ENCODE measurements around the gene ZNF154. TPM values are rescaled to one million over a fixed set of nuclear protein-coding genes. Genes with fewer than 3 reads are reported as not detected.

Gene ZNF154
- total RNA-seq, 4 donors from 2014 or later = 0.49 to 2.8 (median 0.97) TPM

DNA sequence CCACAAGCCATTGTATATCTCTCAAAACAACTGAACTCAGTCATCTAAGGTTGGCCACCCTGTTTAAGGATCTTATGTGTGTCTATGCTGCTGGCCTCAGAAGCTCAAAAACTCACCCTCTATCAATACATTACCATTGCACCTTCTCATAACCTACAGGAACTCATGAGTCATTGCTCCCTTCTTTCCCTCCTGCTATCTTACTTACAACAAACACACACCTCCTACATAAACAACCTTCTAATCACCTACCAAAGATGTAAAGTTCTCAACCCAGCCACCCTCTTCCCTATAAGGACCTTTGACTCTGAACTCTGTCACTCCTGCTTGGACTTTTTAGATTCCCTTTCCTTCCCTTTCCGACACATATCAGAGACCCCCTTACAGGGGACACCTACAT is 53.6 kb downstream of the ZNF154 start:
- Histone ChIP-seq H3K9me3 (no peaks in the 10 kb centered on the region), H3K36me3 (no peaks in the 10 kb centered on the region), H3K4me3 (no peak overlapping the region), H3K4me1 (no peaks in the 10 kb centered on the region), H3K27ac (no peak overlapping the region), H3K27me3 (peaks cover 0 to 5% (median 0%) of the 10 kb centered on the region in 3 donors)
- in situ Hi-C loops (cut with MboI; ENCODE audit: low sequenced_read_pairs in 4 of 4) = no loop called here
- intact Hi-C loops (cut with DNase I; ENCODE audit: low total_unique reads) = no loop called here
- TF ChIP-seq POLR2A (IDR thresholded peaks at IDR 0.05) = no peak
- TF ChIP-seq, protein P1, sequence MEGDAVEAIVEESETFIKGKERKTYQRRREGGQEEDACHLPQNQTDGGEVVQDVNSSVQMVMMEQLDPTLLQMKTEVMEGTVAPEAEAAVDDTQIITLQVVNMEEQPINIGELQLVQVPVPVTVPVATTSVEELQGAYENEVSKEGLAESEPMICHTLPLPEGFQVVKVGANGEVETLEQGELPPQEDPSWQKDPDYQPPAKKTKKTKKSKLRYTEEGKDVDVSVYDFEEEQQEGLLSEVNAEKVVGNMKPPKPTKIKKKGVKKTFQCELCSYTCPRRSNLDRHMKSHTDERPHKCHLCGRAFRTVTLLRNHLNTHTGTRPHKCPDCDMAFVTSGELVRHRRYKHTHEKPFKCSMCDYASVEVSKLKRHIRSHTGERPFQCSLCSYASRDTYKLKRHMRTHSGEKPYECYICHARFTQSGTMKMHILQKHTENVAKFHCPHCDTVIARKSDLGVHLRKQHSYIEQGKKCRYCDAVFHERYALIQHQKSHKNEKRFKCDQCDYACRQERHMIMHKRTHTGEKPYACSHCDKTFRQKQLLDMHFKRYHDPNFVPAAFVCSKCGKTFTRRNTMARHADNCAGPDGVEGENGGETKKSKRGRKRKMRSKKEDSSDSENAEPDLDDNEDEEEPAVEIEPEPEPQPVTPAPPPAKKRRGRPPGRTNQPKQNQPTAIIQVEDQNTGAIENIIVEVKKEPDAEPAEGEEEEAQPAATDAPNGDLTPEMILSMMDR (IDR thresholded peaks at IDR 0.05 in 4 of 5, conservative IDR thresholded peaks at IDR 0.05 in 1 of 5) = no peak
- no peak for ATAC-seq
- DNase-seq = no peak

DNA sequence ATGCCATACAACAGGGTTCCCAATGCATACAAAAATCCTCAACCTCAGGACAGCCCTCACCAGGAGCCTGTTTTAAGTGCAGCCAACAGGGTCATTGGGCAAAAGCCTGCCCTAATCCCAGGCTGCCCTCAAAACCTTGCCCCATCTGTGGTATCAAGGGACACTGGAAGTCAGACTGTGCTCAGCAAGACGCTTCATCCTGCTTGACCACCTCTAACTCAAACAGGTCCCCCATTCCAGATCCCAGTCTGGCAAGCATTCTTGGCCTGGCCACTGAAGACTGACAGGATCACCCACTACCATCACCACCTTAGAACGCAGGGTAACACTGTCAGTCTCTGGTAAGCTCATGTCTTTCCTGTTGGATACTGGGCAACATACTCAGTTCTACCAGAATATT is 55.3 kb downstream of the ZNF154 start:
- Histone ChIP-seq H3K9me3 (no peaks in the 10 kb centered on the region), H3K36me3 (no peaks in the 10 kb centered on the region), H3K4me1 (no peaks in the 10 kb centered on the region), H3K4me3 (no peak overlapping the region), H3K27ac (no peak overlapping the region), H3K27me3 (peaks cover 0 to 5% (median 0%) of the 10 kb centered on the region in 3 donors)
- in situ Hi-C loops (cut with MboI; ENCODE audit: low sequenced_read_pairs in 4 of 4) (no loop called here), intact Hi-C loops (cut with DNase I; ENCODE audit: low total_unique reads) (no loop called here)
- ATAC-seq (no peak), DNase-seq (no peak)
- TF ChIP-seq, protein P1 (IDR thresholded peaks at IDR 0.05 in 4 of 5, conservative IDR thresholded peaks at IDR 0.05 in 1 of 5) = no peak
- TF ChIP-seq POLR2A (IDR thresholded peaks at IDR 0.05) = no peak

DNA sequence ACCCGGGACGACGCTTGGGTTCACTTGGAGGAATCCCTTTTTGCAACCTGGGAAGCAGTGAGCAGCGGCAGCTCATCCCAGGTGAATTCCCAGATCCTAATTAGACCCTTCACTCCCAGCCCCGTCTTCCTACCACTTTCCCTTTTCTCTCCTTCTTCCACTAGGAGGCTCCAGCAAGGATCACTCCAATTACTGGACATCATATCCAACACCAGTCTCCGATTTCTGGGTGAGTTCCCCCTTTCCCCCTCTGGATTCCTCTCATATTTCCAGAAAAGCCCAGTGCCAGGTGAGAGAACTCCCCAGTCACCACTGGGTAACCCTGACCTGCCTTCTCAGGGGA is 57.4 kb downstream of the ZNF154 start:
- Histone ChIP-seq H3K27me3 (peaks cover 0 to 5% (median 0%) of the 10 kb centered on the region in 3 donors), H3K4me1 (no peaks in the 10 kb centered on the region), H3K36me3 (no peaks in the 10 kb centered on the region), H3K27ac (no peak overlapping the region), H3K4me3 (peak overlapping the region in 2 of 4 donors; percentile 6 to 25), H3K9me3 (no peaks in the 10 kb centered on the region)
- no peak for TF ChIP-seq POLR2A (IDR thresholded peaks at IDR 0.05)
- TF ChIP-seq, protein P1 (IDR thresholded peaks at IDR 0.05 in 4 of 5, conservative IDR thresholded peaks at IDR 0.05 in 1 of 5) = no peak
- in situ Hi-C loops (cut with MboI; ENCODE audit: low sequenced_read_pairs in 4 of 4) (no loop called here), intact Hi-C loops (cut with DNase I; ENCODE audit: low total_unique reads) (no loop called here)
- ATAC-seq (no peak), DNase-seq (no peak)

DNA sequence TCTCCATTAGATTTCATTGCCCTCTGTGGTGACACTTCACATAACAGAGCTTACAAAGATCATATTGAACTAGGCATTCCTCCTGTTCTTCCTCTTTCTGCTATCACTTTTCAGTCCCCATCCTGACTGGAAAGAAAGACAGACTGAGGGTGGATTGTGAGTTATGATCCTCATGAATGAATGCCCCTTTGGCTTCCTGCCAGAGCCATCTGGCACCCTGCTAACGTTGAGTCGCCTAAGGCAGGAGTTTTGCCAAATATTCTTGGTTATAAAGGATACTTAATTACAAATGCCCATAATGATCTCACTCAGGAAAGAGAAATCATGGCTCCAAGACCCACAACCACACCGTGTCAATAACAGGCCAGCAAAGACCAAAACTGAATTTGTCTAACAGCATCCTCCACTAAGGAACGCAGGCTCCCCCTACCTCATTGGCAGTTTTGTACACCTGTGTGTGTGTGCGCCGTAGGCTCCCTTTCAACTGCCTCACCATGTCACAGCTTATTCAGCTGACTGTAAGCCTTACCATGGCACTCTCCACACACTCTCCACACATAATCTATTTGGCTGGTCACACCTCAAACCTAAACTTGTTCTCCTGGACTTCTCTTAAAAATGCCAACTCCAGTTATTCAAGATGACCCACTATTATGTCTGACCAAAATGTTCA is 60.5 kb downstream of the ZNF154 start:
- Histone ChIP-seq H3K27ac (no peak overlapping the region), H3K27me3 (no peaks in the 10 kb centered on the region), H3K36me3 (no peaks in the 10 kb centered on the region), H3K9me3 (no peaks in the 10 kb centered on the region), H3K4me3 (no peak overlapping the region), H3K4me1 (no peaks in the 10 kb centered on the region)
- intact Hi-C loops (cut with DNase I; ENCODE audit: low total_unique reads) = no loop called here
- ATAC-seq (no peak), DNase-seq (no peak)
- in situ Hi-C loops (cut with MboI; ENCODE audit: low sequenced_read_pairs in 4 of 4) = no loop called here
- TF ChIP-seq, protein P1 (IDR thresholded peaks at IDR 0.05 in 4 of 5, conservative IDR thresholded peaks at IDR 0.05 in 1 of 5) = no peak
- TF ChIP-seq POLR2A (IDR thresholded peaks at IDR 0.05) = no peak

Other genes with a start within 250 kb of the ZNF154 start
- 10 to 100 TPM in 3 of 4 donors, 1 to 10 TPM in 1; 8.3 to 26.7 (median 17.6) TPM for gene ZNF772, start 231.6 kb downstream of the ZNF154 start, total RNA-seq
- 10 to 100 TPM in 2 of 4 donors, 1 to 10 TPM in 2; 4.6 to 25.2 (median 10.5) TPM for gene ZNF419, start 221.5 kb downstream of the ZNF154 start, total RNA-seq
- 1 to 10 TPM; 1.2 to 6.5 (median 3.4) TPM for gene ZNF773, start 209.3 kb downstream of the ZNF154 start, total RNA-seq
- 1 to 10 TPM; 1.7 to 3.4 (median 2.3) TPM for gene ZNF549, start 181.8 kb downstream of the ZNF154 start, total RNA-seq
- gene ZNF550, start 149.3 kb downstream of the ZNF154 start, total RNA-seq = 1 to 10 TPM in 3 of 4 donors, under 1 TPM in 1; 0.87 to 9.1 (median 2.6) TPM
- gene ZNF416, start 130.3 kb downstream of the ZNF154 start, total RNA-seq = 1 to 10 TPM in 2 of 4 donors, under 1 TPM in 2; 0.87 to 2.0 (median 1.4) TPM
- gene ZIK1, start 125.1 kb downstream of the ZNF154 start, total RNA-seq = 1 to 10 TPM in 2 of 4 donors, under 1 TPM in 2; 0.71 to 2.0 (median 1.1) TPM
- 1 to 10 TPM in 3 of 4 donors, under 1 TPM in 1; 0.86 to 4.2 (median 3.4) TPM for gene ZNF530, start 109.3 kb downstream of the ZNF154 start, total RNA-seq
- gene ZNF134, start 95.0 kb downstream of the ZNF154 start, total RNA-seq = 10 to 100 TPM in 1 of 4 donors, 1 to 10 TPM in 3; 4.2 to 13.1 (median 8.0) TPM
- 1 to 10 TPM; 2.9 to 5.5 (median 4.3) TPM for gene ZNF211, start 76.0 kb downstream of the ZNF154 start, total RNA-seq
- not detected for gene ZSCAN4, start 40.3 kb downstream of the ZNF154 start, total RNA-seq
- gene ZNF551, start 27.2 kb downstream of the ZNF154 start, total RNA-seq = 1 to 10 TPM in 3 of 4 donors, under 1 TPM in 1; 0.95 to 5.8 (median 2.4) TPM
- 10 to 100 TPM in 1 of 4 donors, 1 to 10 TPM in 3; 3.9 to 10.1 (median 5.8) TPM for gene ZNF671, start 18.4 kb upstream of the ZNF154 start, total RNA-seq
- gene ZNF776, start 37.6 kb upstream of the ZNF154 start, total RNA-seq = 1 to 10 TPM; 5.0 to 8.1 (median 8.0) TPM
- 10 to 100 TPM in 1 of 4 donors, 1 to 10 TPM in 3; 7.6 to 13.3 (median 9.2) TPM for gene ZNF586, start 60.5 kb upstream of the ZNF154 start, total RNA-seq
- 1 to 10 TPM; 1.2 to 2.3 (median 1.8) TPM for gene ZNF552, start 105.7 kb upstream of the ZNF154 start, total RNA-seq
- gene ZNF587B, start 121.1 kb upstream of the ZNF154 start, total RNA-seq = 1 to 10 TPM; 2.1 to 9.6 (median 6.3) TPM
- gene ZNF587, start 140.7 kb upstream of the ZNF154 start, total RNA-seq = 1 to 10 TPM; 4.5 to 9.0 (median 5.5) TPM
- gene ZNF814, start 179.8 kb upstream of the ZNF154 start, total RNA-seq = 10 to 100 TPM in 1 of 4 donors, 1 to 10 TPM in 3; 3.3 to 18.0 (median 4.5) TPM
- 1 to 10 TPM; 2.6 to 8.4 (median 4.6) TPM for gene ZNF417, start 207.4 kb upstream of the ZNF154 start, total RNA-seq
- gene ZNF418, start 226.2 kb upstream of the ZNF154 start, total RNA-seq = 1 to 10 TPM in 2 of 4 donors, under 1 TPM in 2; 0.52 to 2.4 (median 0.87) TPM
- gene ZNF256, start 238.5 kb upstream of the ZNF154 start, total RNA-seq = 1 to 10 TPM in 2 of 4 donors, under 1 TPM in 2; 0.93 to 2.6 (median 1.4) TPM

Data from gastrocnemius medialis (tissue), 4 donors.